Left lobe of liver (tissue), 2 donors: ENCODE data around the gene NEDD4L. TPM values are rescaled to one million over a fixed set of nuclear protein-coding genes. Genes with fewer than 3 reads are reported as not detected.
"Not testable (repeated sequence)": the region's sequence is repeated elsewhere in the genome, so short reads cannot be mapped to it uniquely, and the experiment has no call there.

ENCODE experiments used
- ATAC-seq: fragments of 200-7000 bp; cut with Tn5 transposase; one replicate; pipeline ENCODE4 v1.9.1; 2020; ENCODE audit warnings: mild to moderate bottlenecking, moderate library complexity
- DNase-seq: peaks from one replicate; pipeline ENCODE4 v3.0.0-alpha.2; 2020; ENCODE audit warnings: low spot score
- total RNA-seq: library from RNA; stranded (reverse); gene quantifications from one replicate; pipeline ENCODE4 v1.2.1, GENCODE V29; 2021
- donor health status: DM: no; HTN: no; CAD: no; lungs with moderate emphysema.
- donor health status: DM: no; HTN: yes; CAD: no.

NEDD4L gene
- total RNA-seq, 1 donor from 2014 or later = 22.3 TPM

DNA sequence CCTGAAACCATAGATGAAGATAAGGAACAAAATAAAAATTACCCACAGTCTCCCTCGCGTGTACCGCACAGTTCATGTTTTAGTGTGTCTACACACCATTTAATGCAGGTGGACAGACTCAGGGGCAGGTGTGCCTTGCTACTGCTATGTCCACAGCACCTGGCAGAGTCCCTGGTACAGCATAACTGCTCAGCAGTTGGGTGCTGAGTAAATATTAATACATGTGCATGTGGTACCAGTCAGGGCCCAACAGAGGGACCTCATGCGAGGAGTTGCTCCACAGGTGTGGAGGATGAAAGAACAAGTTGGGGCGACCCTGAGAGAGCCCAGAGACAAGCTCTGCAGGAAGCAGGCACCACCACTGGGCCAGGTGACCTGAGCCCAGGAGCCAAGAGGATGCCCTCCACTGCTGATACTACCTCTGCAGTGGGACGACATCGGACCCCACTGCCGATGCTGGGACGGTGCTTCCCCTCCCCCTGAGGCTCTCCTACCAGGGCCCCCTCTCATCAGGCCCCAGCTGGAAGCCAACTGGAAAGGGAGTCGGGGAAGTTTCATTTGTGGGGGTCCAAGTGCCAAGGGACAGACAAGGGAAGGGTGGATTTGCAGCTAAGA lies 100.8 kb downstream of the NEDD4L start:
- peak; percentile 8 for ATAC-seq
- DNase-seq = no peak

GRCh38 chr18:58146099-58146498 lies 102.1 kb downstream of the NEDD4L start:
- no peak for ATAC-seq

DNA sequence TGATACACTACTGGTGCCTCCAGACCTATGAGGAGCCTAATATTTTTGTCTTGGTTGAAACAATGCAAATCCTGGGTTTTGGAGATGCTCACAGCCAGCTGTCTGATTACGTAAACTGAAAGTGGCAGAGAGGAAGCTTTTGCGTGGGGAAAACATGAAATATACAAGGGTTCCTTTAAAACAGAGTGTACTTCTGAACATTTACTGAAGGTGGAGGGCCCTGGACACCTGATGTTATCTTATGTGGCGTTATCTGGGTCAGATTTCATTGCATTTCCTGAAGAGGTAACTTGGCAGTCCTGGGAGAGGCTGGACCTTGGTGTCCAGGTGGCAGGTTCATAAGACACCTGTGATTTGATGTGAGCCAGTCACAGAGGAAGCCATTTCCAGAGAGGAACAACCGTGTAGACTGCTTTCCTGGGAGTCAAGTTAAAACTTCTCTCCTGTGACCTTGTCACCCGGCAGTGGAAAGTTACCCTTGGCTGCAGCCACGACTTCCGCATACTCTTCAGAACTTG lies 105.0 kb downstream of the NEDD4L start:
- ATAC-seq (peak; percentile 27), DNase-seq (no peak)

More at GRCh38 chr18:58146099-58146498, 102.1 kb downstream of the NEDD4L start:
- no peak for DNase-seq

DNA sequence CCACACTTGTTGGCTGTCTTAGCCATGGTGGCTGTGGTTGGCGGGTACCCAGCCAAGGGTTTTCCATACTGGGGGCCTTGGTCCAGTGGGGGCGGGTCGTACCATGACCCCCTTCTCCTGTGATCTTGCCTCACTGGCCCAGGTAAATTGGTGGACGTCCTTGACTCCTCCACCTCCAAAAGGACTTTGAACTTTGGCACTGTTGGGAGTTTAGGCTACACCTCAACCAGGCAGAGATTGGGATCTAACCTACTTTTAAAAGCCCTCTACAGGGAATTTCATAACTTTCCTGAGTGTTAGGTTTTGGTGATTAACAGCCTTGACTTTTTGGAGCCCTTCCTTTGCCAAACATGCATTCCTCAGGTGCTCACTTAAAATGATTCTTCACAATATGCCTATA lies 106.7 kb downstream of the NEDD4L start:
- DNase-seq (peak; percentile 49), ATAC-seq (peak; percentile 77)

GRCh38 chr18:58152216-58152615 lies 108.2 kb downstream of the NEDD4L start:
- no peak for ATAC-seq
- no peak for DNase-seq

DNA sequence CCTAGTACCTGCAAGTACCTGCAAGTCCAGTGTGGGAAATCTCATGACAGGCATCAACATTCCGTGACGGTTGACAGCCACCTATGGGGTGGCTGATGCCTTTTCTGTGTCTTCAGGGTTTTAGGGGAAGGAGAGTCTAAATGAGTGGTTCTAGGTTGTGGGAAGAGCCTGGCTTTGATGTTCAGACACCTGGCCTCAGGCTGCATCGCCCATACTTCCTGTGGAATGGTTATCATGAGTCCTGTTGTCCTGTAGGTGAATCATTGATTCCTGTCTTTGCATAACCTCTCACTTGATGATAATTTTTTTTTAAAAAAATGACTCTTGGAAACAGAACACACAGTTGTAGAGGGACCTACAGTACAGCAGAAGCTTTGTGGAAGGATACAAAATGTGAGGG lies 108.9 kb downstream of the NEDD4L start:
- ATAC-seq = no peak
- no peak for DNase-seq

GRCh38 chr18:58156516-58156915 lies 112.5 kb downstream of the NEDD4L start:
- ATAC-seq (peak; percentile 94), DNase-seq (peak; percentile 51)

DNA sequence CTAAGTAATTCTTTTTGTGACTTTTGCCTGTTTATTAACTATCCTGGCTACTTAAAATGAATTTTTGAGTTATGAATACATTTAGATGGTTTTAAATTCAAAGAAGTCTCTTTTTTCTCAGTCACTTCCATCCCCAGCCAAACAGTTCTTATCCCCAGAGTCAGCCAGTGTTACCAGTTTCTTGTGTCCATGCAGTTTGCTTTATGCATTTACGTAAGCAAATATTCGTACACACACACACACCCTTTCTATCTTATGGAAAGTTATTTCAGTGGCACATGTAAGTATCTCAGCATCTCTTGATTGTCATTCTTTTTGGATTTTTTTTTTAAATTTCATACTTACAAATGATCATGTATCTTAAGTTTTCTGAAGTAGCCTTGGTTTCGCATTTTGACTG lies 113.2 kb downstream of the NEDD4L start:
- DNase-seq (no peak), ATAC-seq (no peak)

DNA sequence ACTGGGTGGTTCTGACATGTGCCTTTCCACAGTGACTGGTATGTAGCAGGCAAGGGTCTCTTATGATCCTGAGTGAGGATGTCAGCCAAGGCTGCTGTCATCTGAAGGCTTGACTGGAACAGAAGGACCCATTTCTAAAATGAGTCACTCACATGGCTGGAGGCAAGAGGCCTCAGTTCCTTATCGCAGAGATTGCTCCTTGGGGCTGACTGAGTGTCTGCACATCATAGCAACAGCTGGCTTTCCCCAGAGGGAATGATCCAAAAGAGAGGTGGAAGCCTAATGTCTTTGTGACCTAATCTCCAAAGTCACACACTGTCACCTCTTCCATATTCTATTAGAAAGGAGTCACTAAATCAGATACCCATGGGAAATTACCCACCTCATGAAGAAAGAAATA lies 114.0 kb downstream of the NEDD4L start:
- DNase-seq (no peak), ATAC-seq (no peak)

DNA sequence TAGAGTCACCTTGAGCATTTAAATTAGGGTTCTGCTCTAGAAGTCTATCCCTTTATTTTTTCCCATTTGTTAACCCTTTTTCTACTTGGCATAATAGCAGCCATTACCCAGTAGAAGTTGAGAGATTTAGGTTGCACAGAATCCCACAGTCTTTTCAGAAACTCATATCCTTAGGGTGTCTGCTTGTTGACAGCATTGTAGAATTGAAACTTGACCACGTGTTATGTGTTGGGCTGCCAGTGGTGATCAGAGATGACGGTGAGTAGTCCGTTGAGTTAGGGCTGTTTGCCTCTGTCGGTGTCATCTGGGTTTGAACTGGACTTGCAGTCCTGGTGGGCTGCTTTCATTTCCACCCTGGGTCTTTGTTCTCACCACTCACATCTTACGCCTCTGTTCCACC lies 114.4 kb downstream of the NEDD4L start:
- DNase-seq = no peak
- no peak for ATAC-seq

GRCh38 chr18:58161659-58162058 lies 117.6 kb downstream of the NEDD4L start:
- DNase-seq = no peak
- no peak for ATAC-seq

DNA sequence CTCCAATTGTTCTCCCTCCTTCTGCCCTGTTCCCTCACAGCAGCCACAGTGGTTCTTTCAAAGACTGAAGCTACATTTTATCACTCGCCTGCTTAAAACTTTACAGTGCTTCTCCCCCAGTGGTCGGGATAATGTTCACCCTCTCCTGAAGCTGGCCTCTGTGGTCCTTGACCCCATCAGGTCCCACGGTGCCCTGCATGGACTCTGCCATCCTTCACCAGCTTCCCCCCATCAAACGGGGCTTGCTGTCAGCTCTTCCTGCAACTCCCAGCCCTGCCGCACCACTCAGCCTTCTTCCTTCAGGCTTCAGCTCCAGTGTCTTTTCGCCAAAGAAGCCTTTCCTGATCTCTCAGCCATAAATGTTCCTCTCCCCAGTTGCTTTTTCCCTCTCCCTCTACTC lies 118.1 kb downstream of the NEDD4L start:
- no peak for ATAC-seq
- DNase-seq = no peak

GRCh38 chr18:58163004-58163590 lies 119.1 kb downstream of the NEDD4L start:
- no peak for ATAC-seq

DNA sequence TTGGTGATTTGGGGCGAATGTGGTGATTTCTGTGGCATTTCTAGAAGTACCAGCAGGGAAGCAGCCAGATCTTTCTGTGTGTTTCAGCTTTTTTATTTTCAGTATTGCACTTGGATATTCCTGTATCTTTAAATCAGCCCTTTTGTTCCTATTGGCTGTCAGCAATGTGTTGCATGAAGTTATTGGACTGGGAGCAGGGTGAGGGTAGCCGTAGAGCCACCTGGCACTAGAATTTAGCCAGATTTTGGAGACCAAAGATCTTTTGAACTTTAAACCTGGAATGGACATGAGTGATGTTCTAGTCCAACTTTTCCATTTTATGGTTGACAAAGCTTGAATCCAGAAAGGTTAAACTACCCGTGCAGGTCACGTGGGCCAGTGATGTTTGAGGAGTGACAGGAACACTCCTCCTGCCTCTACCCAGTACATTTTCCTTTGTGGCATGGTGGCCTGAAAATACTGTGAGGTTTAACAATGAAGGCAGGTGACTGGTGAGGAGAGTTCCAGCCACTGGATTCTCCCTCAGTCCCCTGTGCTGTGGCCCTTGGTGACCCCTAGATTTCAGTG lies 122.3 kb downstream of the NEDD4L start:
- ATAC-seq (peak; percentile 80), DNase-seq (peak; percentile 60)

More at GRCh38 chr18:58163004-58163590, 119.1 kb downstream of the NEDD4L start:
- no peak for DNase-seq

DNA sequence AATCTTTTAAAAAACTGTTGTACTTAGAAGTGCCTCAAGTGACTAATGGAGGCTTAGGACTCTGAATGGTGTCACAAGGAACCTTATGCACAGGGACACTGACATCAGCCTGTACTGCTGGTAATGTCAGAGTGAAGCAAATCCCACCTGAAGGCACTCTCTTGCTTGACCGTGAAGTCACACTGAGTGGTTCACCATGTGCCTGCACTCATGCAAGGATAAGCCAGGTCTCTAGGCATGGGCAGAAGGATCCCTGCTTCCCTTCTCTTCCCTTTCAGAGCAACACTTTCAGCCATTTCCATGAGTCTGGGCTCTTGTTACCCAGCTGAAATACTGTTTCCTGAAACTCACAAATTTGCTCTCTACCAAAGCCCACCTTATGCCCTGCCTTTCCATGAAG lies 123.0 kb downstream of the NEDD4L start:
- no peak for ATAC-seq

DNA sequence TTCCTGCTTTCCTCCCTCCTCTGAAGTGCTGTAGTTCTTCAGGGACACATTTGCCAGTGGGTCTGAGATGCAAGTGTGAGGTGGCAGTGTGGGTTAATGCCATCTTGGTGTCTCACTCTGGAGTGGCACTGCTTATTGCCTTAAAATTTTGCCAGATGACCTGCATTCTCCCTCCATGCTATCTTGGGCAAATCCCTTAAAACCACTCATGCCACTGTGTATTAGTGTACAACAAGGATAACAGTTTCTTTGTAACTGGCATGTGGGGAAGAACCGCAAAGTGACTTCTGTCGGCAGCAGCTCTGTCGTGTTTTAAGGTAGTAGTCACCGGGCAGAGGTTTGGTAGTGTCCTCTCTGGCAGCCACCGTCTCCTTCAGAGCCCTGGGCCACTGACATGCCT lies 124.2 kb downstream of the NEDD4L start:
- DNase-seq (no peak), ATAC-seq (no peak)

More for the DNA sequence above, 123.0 kb downstream of the NEDD4L start:
- no peak for DNase-seq

GRCh38 chr18:58168993-58169392 lies 125.0 kb downstream of the NEDD4L start:
- ATAC-seq = no peak

DNA sequence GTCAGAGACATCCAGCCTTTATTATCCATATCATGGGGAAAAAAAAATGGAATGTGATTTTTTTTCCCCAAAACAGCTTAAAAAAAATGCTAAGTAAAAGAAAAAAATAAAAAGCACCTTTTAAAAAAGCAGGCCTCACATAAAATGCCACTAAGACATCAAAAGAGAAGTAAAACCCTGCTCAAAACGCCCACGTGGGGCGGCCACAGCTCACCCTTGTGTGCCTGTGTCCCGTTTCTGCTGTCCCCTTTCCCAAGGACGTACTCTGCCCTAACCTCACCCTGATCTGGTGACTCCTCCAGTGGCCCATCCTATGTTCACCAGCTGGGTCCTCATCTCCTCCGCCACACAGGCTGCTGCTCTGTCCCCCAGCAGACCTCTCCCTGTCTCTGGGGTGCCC lies 125.4 kb downstream of the NEDD4L start:
- no peak for ATAC-seq

More at GRCh38 chr18:58168993-58169392, 125.0 kb downstream of the NEDD4L start:
- no peak for DNase-seq

DNA sequence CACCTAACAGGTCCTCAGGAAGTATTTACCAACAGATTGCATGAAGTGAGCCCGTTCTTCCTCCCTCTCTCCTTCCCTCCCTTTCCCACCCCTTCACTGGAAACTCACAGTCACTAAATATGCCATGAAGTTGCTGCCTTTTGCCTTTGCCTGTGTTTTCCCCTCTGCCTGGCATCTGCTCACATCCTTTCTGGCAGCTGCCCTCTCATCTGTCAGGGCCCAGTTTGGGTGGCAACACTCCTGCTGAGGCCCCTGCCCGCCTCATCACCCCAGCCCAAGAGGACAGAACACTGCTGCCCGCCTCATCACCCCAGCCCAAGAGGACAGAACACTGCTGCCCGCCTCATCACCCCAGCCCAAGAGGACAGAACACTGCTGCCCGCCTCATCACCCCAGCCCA lies 126.0 kb downstream of the NEDD4L start:
- ATAC-seq, DNase-seq: not testable (repeated sequence)

More for the DNA sequence above, 125.4 kb downstream of the NEDD4L start:
- no peak for DNase-seq

GRCh38 chr18:58172031-58172430 lies 128.0 kb downstream of the NEDD4L start:
- no peak for DNase-seq
- ATAC-seq = no peak

GRCh38 chr18:58174285-58174684 lies 130.3 kb downstream of the NEDD4L start:
- ATAC-seq = no peak
- no peak for DNase-seq

DNA sequence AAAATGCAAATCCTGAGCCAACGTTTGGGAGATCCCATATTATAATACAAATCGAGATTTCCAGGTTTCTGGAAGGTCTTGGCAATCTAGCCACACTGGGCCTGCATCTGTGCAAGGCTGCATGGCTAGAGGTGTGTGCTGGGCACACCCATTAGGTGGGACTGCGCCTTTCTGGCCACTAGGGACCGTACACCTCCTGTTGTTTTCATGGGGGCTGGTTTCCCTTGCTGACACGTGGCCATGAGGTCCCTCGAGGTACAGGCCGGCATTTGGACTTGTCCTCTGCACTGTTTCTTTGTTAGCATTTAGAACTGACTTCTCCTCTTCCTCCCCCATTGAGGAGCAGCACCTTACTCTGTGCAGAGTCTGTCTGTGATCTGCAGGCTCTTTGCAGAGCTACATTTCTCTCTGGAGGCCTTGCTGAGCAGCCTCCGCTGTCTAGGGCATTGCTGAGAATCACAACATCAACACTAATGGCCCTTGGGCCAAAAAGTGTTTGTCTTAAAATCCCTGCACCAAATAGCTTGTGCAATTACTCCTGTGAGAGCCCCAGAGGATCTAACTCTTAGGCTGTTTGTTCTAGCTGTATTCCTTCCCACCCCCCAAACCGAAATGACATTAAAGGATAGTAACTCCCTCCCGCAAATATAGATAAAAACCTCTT lies 131.2 kb downstream of the NEDD4L start:
- no peak for DNase-seq
- no peak for ATAC-seq
